ENCODE measurements around the gene TK1. TPM values are rescaled to one million over a fixed set of nuclear protein-coding genes. Genes with fewer than 3 reads are reported as not detected.

The TK1 gene
- total and polyA plus RNA-seq, 2 donors (not counting 1 experiment from before 2014, with no cell fraction given) = 2.2 to 3.8 TPM

DNA sequence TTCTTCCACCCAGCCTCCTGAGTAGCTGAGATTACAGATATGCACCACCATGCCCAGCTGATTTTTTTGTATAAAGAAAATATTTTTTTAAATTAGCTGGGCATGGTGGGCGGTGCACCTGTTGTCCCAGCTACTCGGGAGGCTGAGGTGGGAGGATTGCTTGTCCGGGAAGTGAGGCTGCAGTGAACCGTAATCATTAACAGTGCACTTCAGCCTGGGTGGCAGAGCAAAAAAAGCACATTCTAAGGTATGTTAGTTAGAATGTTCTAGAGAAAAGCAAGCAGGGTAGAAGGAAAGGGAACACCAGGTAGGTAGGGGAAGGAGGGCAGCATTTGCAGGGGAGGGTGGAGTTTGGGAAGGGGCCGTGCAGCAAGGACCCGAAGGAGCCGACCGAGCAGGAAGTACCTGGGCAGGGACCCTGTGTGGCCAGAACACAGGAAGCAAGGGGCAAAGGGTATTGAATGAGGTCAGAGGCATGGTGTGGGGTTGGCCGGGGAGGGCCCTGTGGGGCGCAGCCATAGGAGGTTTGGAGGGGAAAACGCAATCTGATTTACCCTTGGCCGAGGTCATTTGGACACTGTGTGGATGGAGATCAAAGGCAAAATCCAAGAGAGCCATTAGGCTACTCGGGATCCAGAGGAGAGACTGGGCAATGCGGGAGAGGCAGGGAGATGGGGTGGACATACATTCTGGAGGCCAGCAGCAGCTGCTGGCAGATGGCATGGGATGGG, 38.4 kb downstream of the TK1 start:
- H3K4me1 ChIP-seq (ENCODE audit: control insufficient read depth in 2 of 2, insufficient read depth in 2 of 2, low read length in 2 of 2) = peaks cover 76 to 92% of the 10 kb centered on the region in 2 donors
- H4K20me1 ChIP-seq (ENCODE audit: control insufficient read depth, insufficient read depth, low read length, poor library complexity, severe bottlenecking) = no peaks in the 10 kb centered on the region
- Mint-ChIP-seq H3K9me3 (ENCODE audit: insufficient read depth) (peaks cover 2% of the 10 kb centered on the region), H3K4me1 (peaks cover 72% of the 10 kb centered on the region), H3K4me3 (peak overlapping the region; percentile 38), H3K27me3 (no peaks in the 10 kb centered on the region), H3K27ac (peak overlapping the region; percentile 90)
- TF ChIP-seq, protein P1, sequence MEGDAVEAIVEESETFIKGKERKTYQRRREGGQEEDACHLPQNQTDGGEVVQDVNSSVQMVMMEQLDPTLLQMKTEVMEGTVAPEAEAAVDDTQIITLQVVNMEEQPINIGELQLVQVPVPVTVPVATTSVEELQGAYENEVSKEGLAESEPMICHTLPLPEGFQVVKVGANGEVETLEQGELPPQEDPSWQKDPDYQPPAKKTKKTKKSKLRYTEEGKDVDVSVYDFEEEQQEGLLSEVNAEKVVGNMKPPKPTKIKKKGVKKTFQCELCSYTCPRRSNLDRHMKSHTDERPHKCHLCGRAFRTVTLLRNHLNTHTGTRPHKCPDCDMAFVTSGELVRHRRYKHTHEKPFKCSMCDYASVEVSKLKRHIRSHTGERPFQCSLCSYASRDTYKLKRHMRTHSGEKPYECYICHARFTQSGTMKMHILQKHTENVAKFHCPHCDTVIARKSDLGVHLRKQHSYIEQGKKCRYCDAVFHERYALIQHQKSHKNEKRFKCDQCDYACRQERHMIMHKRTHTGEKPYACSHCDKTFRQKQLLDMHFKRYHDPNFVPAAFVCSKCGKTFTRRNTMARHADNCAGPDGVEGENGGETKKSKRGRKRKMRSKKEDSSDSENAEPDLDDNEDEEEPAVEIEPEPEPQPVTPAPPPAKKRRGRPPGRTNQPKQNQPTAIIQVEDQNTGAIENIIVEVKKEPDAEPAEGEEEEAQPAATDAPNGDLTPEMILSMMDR (IDR thresholded peaks at IDR 0.05) = no peak
- no peak overlapping the region for H3K9ac ChIP-seq (ENCODE audit: low read length)
- ATAC-seq (ENCODE audit: low read depth) = no peak
- H3K4me3 ChIP-seq (ENCODE audit: control extremely low read depth in 1 of 5, extremely low read depth in 1 of 5, insufficient read depth in 1 of 5, low read depth in 2 of 5, low read length in 4 of 5) = no peak overlapping the region
- intact Hi-C loops (cut with micrococcal nuclease) = loop anchor here (1.0 kb wide), 1 partner anchor 8 kb away; no protein-coding TSS in a partner anchor
- peak overlapping the region; percentile 67 for H3K4me2 ChIP-seq (replicated peaks; ENCODE audit: low read depth, low read length, poor library complexity, severe bottlenecking)
- no peaks in the 10 kb centered on the region for H3K27me3 ChIP-seq (replicated peaks in 1 of 4; ENCODE audit: control extremely low read depth in 1 of 4, control insufficient read depth in 3 of 4, insufficient read depth in 4 of 4, low read length in 3 of 4)
- WGBS (ENCODE audit: insufficient coverage) = 64% methylated on average over 14 of the region's 14 CpGs
- H2AFZ ChIP-seq (ENCODE audit: insufficient read depth, low read depth, low read length, poor library complexity, severe bottlenecking) = peak overlapping the region; percentile 3
- peaks cover 15% of the 10 kb centered on the region for H3K79me2 ChIP-seq (ENCODE audit: control insufficient read depth, insufficient read depth, low read length)
- POLR2A ChIA-PET = interaction anchor here (0.5 to 2.4 kb wide), 8 partner anchors 10 to 1650 kb away, joined by 4 to 11 read pairs (median 6); partner anchors contain the start of genes SYNGR2, TMC6 and TMC8
- peak; percentile 29 for DNase-seq
- peaks cover 0 to 28% (median 7%) of the 10 kb centered on the region in 3 donors for H3K9me3 ChIP-seq (ENCODE audit: control extremely low read depth in 1 of 3, control insufficient read depth in 2 of 3, insufficient read depth in 1 of 3, low read length in 2 of 3)
- H3K36me3 ChIP-seq (replicated peaks in 1 of 2; ENCODE audit: control extremely low read depth in 1 of 2, control insufficient read depth in 1 of 2, extremely low read depth in 1 of 2, insufficient read depth in 2 of 2, low read length in 1 of 2) = no peaks in the 10 kb centered on the region
- peak overlapping the region; percentile 97 to 98 for H3K27ac ChIP-seq (ENCODE audit: low read length in 2 of 2)
- CTCF ChIA-PET = interaction anchor here (1.0 to 5.3 kb wide), 5 partner anchors 11 to 28 kb away, joined by 3 to 34 read pairs (median 5); partner anchors contain the start of genes SYNGR2 and TMC6
